ENCODE data around the gene WASHC4. TPM values are rescaled to one million over a fixed set of nuclear protein-coding genes. Genes with fewer than 3 reads are reported as not detected.

WASHC4 gene
- total and polyA plus RNA-seq, 2 donors (not counting 3 experiments of a cell fraction or from before 2014, with no cell fraction given), result 30.4 to 123 TPM

DNA sequence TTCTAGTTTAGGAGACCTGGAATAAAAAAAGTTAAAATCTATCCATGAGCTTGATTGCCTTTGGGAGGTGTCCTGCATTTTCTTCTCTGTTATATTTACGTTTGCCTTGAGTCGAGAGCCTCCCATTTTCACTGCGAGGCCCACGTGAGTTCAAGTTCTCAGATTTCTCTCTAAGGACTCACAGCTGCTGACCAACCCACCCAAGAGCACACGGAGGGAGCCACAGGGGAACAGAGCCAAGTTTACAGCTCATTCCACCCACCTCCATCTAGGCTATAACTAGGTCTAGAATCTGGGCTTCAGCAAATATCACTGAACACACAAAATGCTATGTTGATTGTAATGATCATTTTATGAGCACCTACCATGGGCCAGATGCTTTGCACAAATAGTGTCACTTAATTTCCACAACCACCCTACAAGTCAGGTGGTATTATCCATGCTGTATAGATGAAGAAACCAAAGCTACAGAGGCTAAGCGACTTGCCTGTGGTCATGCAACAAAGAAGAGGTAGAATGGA is 40.0 kb upstream of the WASHC4 start:
- H3K4me1 ChIP-seq (ENCODE audit: control insufficient read depth, extremely low read depth, insufficient read depth, low read length), result no peaks in the 10 kb centered on the region
- no peaks in the 10 kb centered on the region for H3K36me3 ChIP-seq (ENCODE audit: control insufficient read depth in 2 of 2, extremely low read depth in 1 of 2, insufficient read depth in 2 of 2, low read length in 2 of 2)
- H4K20me1 ChIP-seq (replicated peaks; ENCODE audit: control insufficient read depth, extremely low read depth, insufficient read depth, low read length), result no peaks in the 10 kb centered on the region
- no peak overlapping the region for H3K4me2 ChIP-seq (ENCODE audit: insufficient read depth, low read length)
- no peaks in the 10 kb centered on the region for H3K27me3 ChIP-seq (ENCODE audit: control insufficient read depth in 2 of 2, insufficient read depth in 2 of 2, low read length in 2 of 2)
- FAIRE-seq (no peak), DNase-seq (ENCODE audit: low read depth, low spot score) (no peak)
- H3K27ac ChIP-seq (ENCODE audit: insufficient read depth, low read depth, low read length), result no peak overlapping the region
- ChIA-PET CTCF (interaction anchor here (1.1 to 1.9 kb wide), 3 partner anchors 10 to 35 kb away, joined by 3 to 5 read pairs (median 4); no protein-coding TSS in a partner anchor), POLR2A (no interaction called here)
- no peak overlapping the region for H3K4me3 ChIP-seq (replicated peaks in 1 of 3; ENCODE audit: insufficient read depth in 1 of 3, low read depth in 1 of 3, low read length in 3 of 3)
- intact Hi-C loops (cut with micrococcal nuclease), result no loop called here
- BruUV-seq (replicated peaks), result no TSS peak
- no peak for TF ChIP-seq GATA2 (IDR thresholded peaks at IDR 0.05; ENCODE audit: insufficient read depth, insufficient read length, low read depth, low read length)
- TF ChIP-seq POLR2A (IDR thresholded peaks at IDR 0.05; ENCODE audit: low read depth, low read length), result no peak
- TF ChIP-seq MYC (IDR thresholded peaks at IDR 0.05; ENCODE audit: low read depth, low read length), result no peak
- TF ChIP-seq FOS (IDR thresholded peaks at IDR 0.05; ENCODE audit: borderline replicate concordance, insufficient read depth, low read length), result no peak
- no peak for TF ChIP-seq JUN (IDR thresholded peaks at IDR 0.05; ENCODE audit: borderline replicate concordance, insufficient read depth, insufficient read length, low read depth)
- TF ChIP-seq, protein P1, sequence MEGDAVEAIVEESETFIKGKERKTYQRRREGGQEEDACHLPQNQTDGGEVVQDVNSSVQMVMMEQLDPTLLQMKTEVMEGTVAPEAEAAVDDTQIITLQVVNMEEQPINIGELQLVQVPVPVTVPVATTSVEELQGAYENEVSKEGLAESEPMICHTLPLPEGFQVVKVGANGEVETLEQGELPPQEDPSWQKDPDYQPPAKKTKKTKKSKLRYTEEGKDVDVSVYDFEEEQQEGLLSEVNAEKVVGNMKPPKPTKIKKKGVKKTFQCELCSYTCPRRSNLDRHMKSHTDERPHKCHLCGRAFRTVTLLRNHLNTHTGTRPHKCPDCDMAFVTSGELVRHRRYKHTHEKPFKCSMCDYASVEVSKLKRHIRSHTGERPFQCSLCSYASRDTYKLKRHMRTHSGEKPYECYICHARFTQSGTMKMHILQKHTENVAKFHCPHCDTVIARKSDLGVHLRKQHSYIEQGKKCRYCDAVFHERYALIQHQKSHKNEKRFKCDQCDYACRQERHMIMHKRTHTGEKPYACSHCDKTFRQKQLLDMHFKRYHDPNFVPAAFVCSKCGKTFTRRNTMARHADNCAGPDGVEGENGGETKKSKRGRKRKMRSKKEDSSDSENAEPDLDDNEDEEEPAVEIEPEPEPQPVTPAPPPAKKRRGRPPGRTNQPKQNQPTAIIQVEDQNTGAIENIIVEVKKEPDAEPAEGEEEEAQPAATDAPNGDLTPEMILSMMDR (IDR thresholded peaks at IDR 0.05; ENCODE audit: extremely low read depth in 1 of 2, insufficient read depth in 1 of 2, low read depth in 1 of 2, low read length in 2 of 2), result no peak
- TF ChIP-seq, protein P2, sequence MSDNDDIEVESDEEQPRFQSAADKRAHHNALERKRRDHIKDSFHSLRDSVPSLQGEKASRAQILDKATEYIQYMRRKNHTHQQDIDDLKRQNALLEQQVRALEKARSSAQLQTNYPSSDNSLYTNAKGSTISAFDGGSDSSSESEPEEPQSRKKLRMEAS (IDR thresholded peaks at IDR 0.05; ENCODE audit: insufficient read depth, insufficient read length), result no peak
- no peak for TF ChIP-seq EZH2 (IDR thresholded peaks at IDR 0.05; ENCODE audit: borderline replicate concordance, low read depth, low read length, severe bottlenecking)
- TF ChIP-seq POLR2AphosphoS5 (IDR thresholded peaks at IDR 0.05; ENCODE audit: insufficient read depth, low read depth, low read length), result no peak
- dilution Hi-C loops (cut with MboI; ENCODE audit: extremely low pct_ligation_motif_present, low sequenced_read_pairs), result no loop called here
- no peaks in the 10 kb centered on the region for H3K9me3 ChIP-seq (replicated peaks; ENCODE audit: control insufficient read depth, insufficient read depth, low read length)
- no peaks in the 10 kb centered on the region for H3K79me2 ChIP-seq (ENCODE audit: control insufficient read depth, insufficient read depth, low read length)
- H3K9ac ChIP-seq (replicated peaks; ENCODE audit: extremely low read depth, insufficient read depth, low read length), result no peak overlapping the region
- H3K9me1 ChIP-seq (replicated peaks; ENCODE audit: control insufficient read depth, extremely low read depth, insufficient read depth, low read length), result no peaks in the 10 kb centered on the region
- no peak overlapping the region for H2AFZ ChIP-seq (ENCODE audit: low read depth, low read length)
